ENCODE data around the gene SLC29A3.

The SLC29A3 gene

DNA sequence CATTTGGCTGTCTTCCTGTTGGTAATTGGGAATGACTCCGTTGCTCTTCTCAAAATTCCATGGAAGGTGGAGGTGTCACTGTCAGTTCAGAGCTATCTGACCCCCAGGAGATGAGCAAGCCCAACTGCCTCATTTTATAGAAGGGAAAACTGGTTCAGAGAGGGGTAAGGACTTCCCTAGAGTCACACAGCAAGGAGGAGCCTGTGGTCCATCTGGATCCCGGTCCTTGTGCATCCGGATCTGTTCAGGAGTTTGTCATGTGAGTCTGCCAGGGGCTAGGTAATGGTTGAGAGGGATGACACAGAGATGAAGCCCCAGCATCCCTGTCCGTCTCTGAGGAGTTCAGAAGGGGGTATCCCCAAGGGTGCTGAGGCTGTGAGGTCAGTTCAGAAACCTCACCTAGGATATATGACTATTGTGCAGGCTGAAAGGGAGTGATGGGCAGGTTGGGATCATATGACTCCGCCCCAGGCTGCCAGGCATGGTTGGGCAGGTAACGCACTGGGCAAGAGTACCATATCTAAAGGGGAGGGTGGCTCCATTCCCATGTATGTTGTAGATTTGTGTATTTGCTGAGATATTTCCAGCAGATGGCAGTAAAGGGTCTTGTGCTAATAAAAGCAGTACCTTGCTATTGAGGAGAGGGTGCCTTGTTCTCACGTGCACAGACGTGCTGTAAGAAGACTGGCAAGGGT, 16.0 kb upstream of the SLC29A3 start:
- DNase-seq (ENCODE audit: low read depth, low spot score): no peak

DNA sequence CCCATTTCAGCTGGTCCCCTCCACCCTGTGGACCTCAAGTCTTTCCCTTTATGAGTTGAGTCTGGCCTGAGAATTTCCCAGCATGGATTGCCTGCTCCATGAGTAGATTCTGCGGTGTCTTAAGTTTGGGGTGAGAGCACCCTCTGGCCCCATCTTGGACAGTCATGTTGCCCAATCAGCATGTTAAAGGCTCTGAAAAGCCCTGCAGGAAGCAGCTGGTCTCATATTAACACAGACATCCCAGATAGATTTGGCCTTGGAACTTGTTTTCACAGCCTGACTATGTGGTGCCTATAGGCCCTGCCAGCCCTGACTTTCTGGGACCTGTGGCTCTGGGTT, 15.5 kb upstream of the SLC29A3 start:
- Histone ChIP-seq H3K36me3 (ENCODE audit: insufficient read depth, insufficient read length, low read length) (peaks cover 15% of the 10 kb centered on the region), H3K4me1 (ENCODE audit: insufficient read depth, insufficient read length) (no peaks in the 10 kb centered on the region), H3K9ac (ENCODE audit: insufficient read length, low read depth) (no peak overlapping the region), H3K27me3 (ENCODE audit: insufficient read depth, insufficient read length) (no peaks in the 10 kb centered on the region), H3K9me3 (ENCODE audit: insufficient read depth, low read length) (no peaks in the 10 kb centered on the region), H3K4me3 (ENCODE audit: insufficient read length, low read depth) (no peak overlapping the region)
- DNase-seq (ENCODE audit: low read depth, low spot score): no peak
- no peak for TF ChIP-seq YY1 (IDR thresholded peaks at IDR 0.05; ENCODE audit: insufficient read depth, insufficient read length)
- no peak for TF ChIP-seq SUZ12 (IDR thresholded peaks at IDR 0.05; ENCODE audit: extremely low read depth, insufficient read depth, insufficient read length)
- TF ChIP-seq ZNF274 (IDR thresholded peaks at IDR 0.05; ENCODE audit: low read depth, low read length): no peak

More for the DNA sequence above, 16.0 kb upstream of the SLC29A3 start:
- no peak for TF ChIP-seq SUZ12 (IDR thresholded peaks at IDR 0.05; ENCODE audit: extremely low read depth, insufficient read depth, insufficient read length)
- TF ChIP-seq ZNF274 (IDR thresholded peaks at IDR 0.05; ENCODE audit: low read depth, low read length): no peak
- no peak for TF ChIP-seq YY1 (IDR thresholded peaks at IDR 0.05; ENCODE audit: insufficient read depth, insufficient read length)
- H3K27me3 ChIP-seq (ENCODE audit: insufficient read depth, insufficient read length): no peaks in the 10 kb centered on the region
- H3K36me3 ChIP-seq (ENCODE audit: insufficient read depth, insufficient read length, low read length): peaks cover 19% of the 10 kb centered on the region
- no peak overlapping the region for H3K4me3 ChIP-seq (ENCODE audit: insufficient read length, low read depth)
- H3K9me3 ChIP-seq (ENCODE audit: insufficient read depth, low read length): no peaks in the 10 kb centered on the region
- H3K4me1 ChIP-seq (ENCODE audit: insufficient read depth, insufficient read length): no peaks in the 10 kb centered on the region
- no peak overlapping the region for H3K9ac ChIP-seq (ENCODE audit: insufficient read length, low read depth)

DNA sequence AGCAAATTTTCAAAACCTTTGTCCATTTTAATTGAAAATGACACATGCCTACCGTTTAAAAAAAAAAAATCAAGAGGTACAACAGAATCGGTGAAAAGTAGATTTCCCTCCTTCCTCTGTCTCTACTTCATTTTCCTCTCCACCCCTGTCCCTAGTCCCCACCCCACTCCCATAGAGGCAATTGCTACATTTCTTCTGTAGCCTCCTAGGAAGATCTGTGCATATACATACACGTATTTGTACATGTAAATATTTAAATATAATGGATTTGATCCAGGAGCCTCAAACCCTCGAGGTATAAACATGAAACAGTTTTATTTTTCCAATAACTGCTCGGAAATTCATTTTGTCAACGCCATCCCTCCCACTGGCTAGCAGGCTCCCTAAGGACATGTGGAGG, 14.1 kb upstream of the SLC29A3 start:
- no peak overlapping the region for H3K4me3 ChIP-seq (ENCODE audit: insufficient read length, low read depth)
- no peaks in the 10 kb centered on the region for H3K9me3 ChIP-seq (ENCODE audit: insufficient read depth, low read length)
- no peaks in the 10 kb centered on the region for H3K4me1 ChIP-seq (ENCODE audit: insufficient read depth, insufficient read length)
- no peak overlapping the region for H3K9ac ChIP-seq (ENCODE audit: insufficient read length, low read depth)
- peaks cover 7% of the 10 kb centered on the region for H3K36me3 ChIP-seq (ENCODE audit: insufficient read depth, insufficient read length, low read length)
- no peaks in the 10 kb centered on the region for H3K27me3 ChIP-seq (ENCODE audit: insufficient read depth, insufficient read length)
- no peak for DNase-seq (ENCODE audit: low read depth, low spot score)
- TF ChIP-seq SUZ12 (IDR thresholded peaks at IDR 0.05; ENCODE audit: extremely low read depth, insufficient read depth, insufficient read length) (no peak), ZNF274 (IDR thresholded peaks at IDR 0.05; ENCODE audit: low read depth, low read length) (no peak)

DNA sequence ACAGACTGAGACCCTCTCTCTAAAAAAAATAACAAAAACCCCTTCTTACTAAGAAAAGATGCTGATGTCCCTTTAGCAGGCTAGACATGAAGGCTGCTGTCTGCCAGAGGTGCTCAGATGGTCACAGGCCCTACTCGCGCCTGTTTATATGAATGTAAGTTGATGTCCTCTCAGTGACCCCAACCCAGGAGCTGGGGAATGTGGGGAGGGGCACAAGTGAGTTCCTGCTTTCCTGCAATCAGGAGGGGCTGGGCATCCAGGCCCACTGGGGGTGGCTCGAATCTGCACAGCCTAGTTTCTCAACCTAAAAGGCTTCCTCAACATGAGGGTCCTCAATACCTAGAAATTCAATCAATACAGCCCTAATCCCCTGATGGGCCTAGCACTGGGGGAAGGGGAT, 12.1 kb upstream of the SLC29A3 start:
- no peaks in the 10 kb centered on the region for H3K27me3 ChIP-seq (ENCODE audit: insufficient read depth, insufficient read length)
- no peak overlapping the region for H3K9ac ChIP-seq (ENCODE audit: insufficient read length, low read depth)
- H3K4me3 ChIP-seq (ENCODE audit: insufficient read length, low read depth): no peak overlapping the region
- no peaks in the 10 kb centered on the region for H3K9me3 ChIP-seq (ENCODE audit: insufficient read depth, low read length)
- H3K36me3 ChIP-seq (ENCODE audit: insufficient read depth, insufficient read length, low read length): no peaks in the 10 kb centered on the region
- TF ChIP-seq SUZ12 (IDR thresholded peaks at IDR 0.05; ENCODE audit: extremely low read depth, insufficient read depth, insufficient read length) (no peak), YY1 (IDR thresholded peaks at IDR 0.05; ENCODE audit: insufficient read depth, insufficient read length) (no peak), ZNF274 (IDR thresholded peaks at IDR 0.05; ENCODE audit: low read depth, low read length) (no peak)
- DNase-seq (ENCODE audit: low read depth, low spot score): no peak
- no peaks in the 10 kb centered on the region for H3K4me1 ChIP-seq (ENCODE audit: insufficient read depth, insufficient read length)

DNA sequence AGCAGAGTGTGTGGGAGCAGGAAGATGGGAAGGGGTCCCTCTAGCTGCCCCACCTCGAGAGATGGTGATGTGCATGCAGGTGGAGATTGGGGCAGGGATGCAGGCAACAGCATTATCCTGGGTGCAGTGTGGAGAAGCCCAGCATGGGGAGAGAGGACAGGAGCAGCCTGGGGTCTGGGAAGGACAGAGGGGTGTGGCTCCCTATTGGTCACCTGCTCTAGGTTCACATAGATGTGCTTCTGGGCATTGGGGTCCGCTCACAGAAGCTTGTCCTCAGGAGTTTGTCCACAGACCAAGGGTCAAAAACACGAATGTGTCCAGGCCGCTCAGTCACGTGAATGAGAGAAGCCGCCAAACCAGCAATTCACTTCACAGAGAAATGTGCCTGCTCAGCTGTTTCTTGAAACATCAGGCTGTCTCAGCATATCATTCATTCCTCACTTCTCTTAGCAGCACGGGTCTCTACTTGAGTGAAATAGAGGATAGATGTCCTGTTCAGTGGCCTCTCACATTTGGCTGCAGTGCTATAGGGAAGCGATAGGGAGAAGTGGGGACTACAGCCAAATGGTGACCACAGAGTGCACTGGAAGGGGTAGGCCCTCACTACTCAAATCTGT, 11.5 kb upstream of the SLC29A3 start:
- no peak for DNase-seq (ENCODE audit: low read depth, low spot score)
- no peak overlapping the region for H3K4me3 ChIP-seq (ENCODE audit: insufficient read length, low read depth)
- TF ChIP-seq SUZ12 (IDR thresholded peaks at IDR 0.05; ENCODE audit: extremely low read depth, insufficient read depth, insufficient read length) (no peak), YY1 (IDR thresholded peaks at IDR 0.05; ENCODE audit: insufficient read depth, insufficient read length) (no peak), ZNF274 (IDR thresholded peaks at IDR 0.05; ENCODE audit: low read depth, low read length) (no peak)
- no peaks in the 10 kb centered on the region for H3K27me3 ChIP-seq (ENCODE audit: insufficient read depth, insufficient read length)
- H3K9ac ChIP-seq (ENCODE audit: insufficient read length, low read depth): no peak overlapping the region
- no peaks in the 10 kb centered on the region for H3K4me1 ChIP-seq (ENCODE audit: insufficient read depth, insufficient read length)
- H3K9me3 ChIP-seq (ENCODE audit: insufficient read depth, low read length): no peaks in the 10 kb centered on the region
- no peaks in the 10 kb centered on the region for H3K36me3 ChIP-seq (ENCODE audit: insufficient read depth, insufficient read length, low read length)

DNA sequence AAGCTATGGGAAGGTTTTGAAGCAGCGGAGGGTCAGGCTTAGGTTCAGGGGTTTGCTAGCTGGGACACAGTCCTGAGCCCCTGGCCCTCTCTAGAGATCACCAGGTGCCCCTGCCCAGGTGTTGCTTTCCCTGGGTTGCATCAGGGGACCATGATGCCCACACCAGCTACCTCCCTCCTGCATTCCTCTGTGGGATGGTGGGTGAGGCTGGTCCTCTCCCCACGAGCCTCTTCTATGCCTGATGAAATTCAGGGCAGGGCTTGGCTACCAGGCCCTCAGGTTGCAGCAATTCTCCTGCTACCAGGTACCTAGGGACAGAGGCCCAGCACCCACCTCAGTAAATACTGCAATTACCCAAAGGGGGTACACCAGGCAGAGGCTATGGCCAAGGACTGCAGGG, 10.8 kb upstream of the SLC29A3 start:
- Histone ChIP-seq H3K4me3 (ENCODE audit: insufficient read length, low read depth) (no peak overlapping the region), H3K9me3 (ENCODE audit: insufficient read depth, low read length) (no peaks in the 10 kb centered on the region), H3K27me3 (ENCODE audit: insufficient read depth, insufficient read length) (peaks cover 4% of the 10 kb centered on the region), H3K4me1 (ENCODE audit: insufficient read depth, insufficient read length) (no peaks in the 10 kb centered on the region), H3K9ac (ENCODE audit: insufficient read length, low read depth) (no peak overlapping the region), H3K36me3 (ENCODE audit: insufficient read depth, insufficient read length, low read length) (no peaks in the 10 kb centered on the region)
- DNase-seq (ENCODE audit: low read depth, low spot score): no peak
- TF ChIP-seq YY1 (IDR thresholded peaks at IDR 0.05; ENCODE audit: insufficient read depth, insufficient read length) (no peak), SUZ12 (IDR thresholded peaks at IDR 0.05; ENCODE audit: extremely low read depth, insufficient read depth, insufficient read length) (no peak)

DNA sequence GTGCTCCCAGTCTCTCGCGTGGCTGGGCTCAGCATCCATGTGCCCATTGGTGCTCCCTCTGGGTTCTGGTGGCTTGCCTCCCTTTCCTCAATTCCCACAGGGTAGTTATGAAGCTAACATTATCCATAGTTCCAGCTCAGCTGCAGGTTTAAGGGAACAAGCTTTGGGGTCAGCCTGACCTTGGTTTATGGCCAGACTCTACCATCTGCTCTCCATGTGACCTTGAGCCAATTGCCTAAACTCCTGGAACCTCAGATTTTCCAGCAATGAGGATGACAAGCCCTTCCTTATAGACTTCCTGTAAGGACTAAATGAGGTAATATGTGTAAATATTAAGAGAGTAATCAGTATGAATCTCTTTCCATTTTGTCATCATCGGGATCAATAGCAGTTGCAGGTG, 10.1 kb upstream of the SLC29A3 start:
- no peak for DNase-seq (ENCODE audit: low read depth, low spot score)
- no peak overlapping the region for H3K4me3 ChIP-seq (ENCODE audit: insufficient read length, low read depth)
- H3K4me1 ChIP-seq (ENCODE audit: insufficient read depth, insufficient read length): no peaks in the 10 kb centered on the region
- H3K27me3 ChIP-seq (ENCODE audit: insufficient read depth, insufficient read length): peaks cover 11% of the 10 kb centered on the region
- TF ChIP-seq ZNF274 (IDR thresholded peaks at IDR 0.05; ENCODE audit: low read depth, low read length) (no peak), SUZ12 (IDR thresholded peaks at IDR 0.05; ENCODE audit: extremely low read depth, insufficient read depth, insufficient read length) (no peak), YY1 (IDR thresholded peaks at IDR 0.05; ENCODE audit: insufficient read depth, insufficient read length) (no peak)
- no peaks in the 10 kb centered on the region for H3K36me3 ChIP-seq (ENCODE audit: insufficient read depth, insufficient read length, low read length)
- no peaks in the 10 kb centered on the region for H3K9me3 ChIP-seq (ENCODE audit: insufficient read depth, low read length)
- H3K9ac ChIP-seq (ENCODE audit: insufficient read length, low read depth): no peak overlapping the region
